ENCODE results near the gene TDRD3.

Gene TDRD3

GRCh38 chr13:60583196-60583888 lies 186.3 kb downstream of the TDRD3 start:
- no peak for DNase-seq

GRCh38 chr13:60583911-60584753 lies 187.1 kb downstream of the TDRD3 start:
- DNase-seq: no peak

- no peak for DNase-seq
These were observed 188.0 kb downstream of the TDRD3 start for GRCh38 chr13:60584976-60585375.

- DNase-seq: peak; percentile 44
These were observed 194.1 kb downstream of the TDRD3 start for GRCh38 chr13:60590800-60591747.

- no peak for DNase-seq
These were observed 206.0 kb downstream of the TDRD3 start for GRCh38 chr13:60603049-60603448.

GRCh38 chr13:60604058-60604457 lies 207.0 kb downstream of the TDRD3 start:
- no peak for DNase-seq

- no peak for DNase-seq
These were observed 211.9 kb downstream of the TDRD3 start for GRCh38 chr13:60608954-60609353.

GRCh38 chr13:60611523-60611922 lies 214.5 kb downstream of the TDRD3 start:
- DNase-seq: no peak

GRCh38 chr13:60612593-60612992 lies 215.6 kb downstream of the TDRD3 start:
- DNase-seq: no peak

- DNase-seq: no peak
These were observed 216.1 kb downstream of the TDRD3 start for GRCh38 chr13:60613080-60613479.

- DNase-seq: no peak
These were observed 221.1 kb downstream of the TDRD3 start for GRCh38 chr13:60617991-60618733.

- no peak for DNase-seq
These were observed 222.4 kb downstream of the TDRD3 start for GRCh38 chr13:60619461-60619860.

GRCh38 chr13:60620611-60621395 lies 223.8 kb downstream of the TDRD3 start:
- no peak for DNase-seq

GRCh38 chr13:60623151-60623550 lies 226.1 kb downstream of the TDRD3 start:
- no peak for DNase-seq

All from femur (tissue), 1 donor.